OCI-LY3 (cell line): ENCODE results near the gene WDR45.

Experiments
- EZH2phosphoT487 ChIP-seq: fragments of 200-600 bp; shearing (Covaris generic); IDR thresholded peaks from 2 replicates; pipeline ENCODE4 v1.6.1; 2018; ENCODE audit warnings: antibody characterized with exemption, mixed run types, low read depth
- TF ChIP-seq, protein P1 (sequence below): fragments of 200-600, 300-600 bp; sonication (generic); IDR thresholded peaks from 2 replicates; pipeline ENCODE4 v1.5.1; 2014; ENCODE audit warnings: antibody characterized with exemption, low read length, low read depth

DNA sequence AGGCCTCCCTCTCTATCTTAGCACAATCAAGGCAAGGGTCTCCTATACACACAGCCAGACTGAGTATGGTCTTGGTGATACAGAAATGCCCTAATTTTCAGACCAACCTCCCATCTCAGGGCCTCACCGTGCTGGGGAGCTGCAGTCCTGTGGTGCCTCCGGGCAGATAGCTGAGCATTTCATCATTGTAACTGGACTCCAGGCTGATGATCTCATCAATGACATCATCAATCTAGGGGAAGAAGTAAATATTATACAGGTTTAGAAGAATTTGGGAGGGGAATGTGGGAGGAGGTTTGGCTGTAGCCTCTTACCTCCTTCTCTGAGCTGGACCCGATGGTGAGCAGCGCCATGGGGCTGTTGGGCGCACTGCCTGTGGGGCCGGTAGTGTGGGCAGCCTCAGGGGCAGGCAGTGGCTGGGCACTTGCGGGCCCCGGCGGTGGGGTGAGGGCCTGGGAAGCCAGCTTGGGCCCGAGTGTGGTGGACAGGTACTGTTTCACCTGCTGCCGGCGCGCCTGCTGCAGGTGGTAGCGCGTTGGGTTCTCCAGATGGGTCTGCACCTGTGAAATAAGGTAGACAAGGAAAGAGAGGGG, 41.7 kb downstream of the WDR45 start:
- no peak for TF ChIP-seq EZH2phosphoT487
- TF ChIP-seq, protein P1, sequence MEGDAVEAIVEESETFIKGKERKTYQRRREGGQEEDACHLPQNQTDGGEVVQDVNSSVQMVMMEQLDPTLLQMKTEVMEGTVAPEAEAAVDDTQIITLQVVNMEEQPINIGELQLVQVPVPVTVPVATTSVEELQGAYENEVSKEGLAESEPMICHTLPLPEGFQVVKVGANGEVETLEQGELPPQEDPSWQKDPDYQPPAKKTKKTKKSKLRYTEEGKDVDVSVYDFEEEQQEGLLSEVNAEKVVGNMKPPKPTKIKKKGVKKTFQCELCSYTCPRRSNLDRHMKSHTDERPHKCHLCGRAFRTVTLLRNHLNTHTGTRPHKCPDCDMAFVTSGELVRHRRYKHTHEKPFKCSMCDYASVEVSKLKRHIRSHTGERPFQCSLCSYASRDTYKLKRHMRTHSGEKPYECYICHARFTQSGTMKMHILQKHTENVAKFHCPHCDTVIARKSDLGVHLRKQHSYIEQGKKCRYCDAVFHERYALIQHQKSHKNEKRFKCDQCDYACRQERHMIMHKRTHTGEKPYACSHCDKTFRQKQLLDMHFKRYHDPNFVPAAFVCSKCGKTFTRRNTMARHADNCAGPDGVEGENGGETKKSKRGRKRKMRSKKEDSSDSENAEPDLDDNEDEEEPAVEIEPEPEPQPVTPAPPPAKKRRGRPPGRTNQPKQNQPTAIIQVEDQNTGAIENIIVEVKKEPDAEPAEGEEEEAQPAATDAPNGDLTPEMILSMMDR, result no peak
